SIG-M5 (cell line): Measurements from ENCODE around the gene PROM1.

ENCODE experiments used
- DNase-seq: peaks from one replicate; lab custom pipeline; 2025; lab: John Stamatoyannopoulos, UW

PROM1 gene

GRCh38 chr4:16083241-16084191 lies at the start of gene PROM1:
Gene PROM1, minus strand, starts transcription at chr4:16084023. Its CDS starts 8,117 bp downstream, at chr4:16075906.
- DNase-seq = no peak

- no peak for DNase-seq
Observed at GRCh38 chr4:16133406-16133805, 49.6 kb upstream of the PROM1 start.

GRCh38 chr4:16131293-16131692 lies 47.5 kb upstream of the PROM1 start:
- no peak for DNase-seq

- no peak for DNase-seq
Observed at GRCh38 chr4:16129336-16129735, 45.5 kb upstream of the PROM1 start.

GRCh38 chr4:16126714-16127113 lies 42.9 kb upstream of the PROM1 start:
- DNase-seq = no peak

GRCh38 chr4:16125571-16126445 lies 42.0 kb upstream of the PROM1 start:
- no peak for DNase-seq

- DNase-seq = no peak
Observed at GRCh38 chr4:16124232-16124631, 40.4 kb upstream of the PROM1 start.

- DNase-seq = no peak
Observed at GRCh38 chr4:16123356-16124084, 39.7 kb upstream of the PROM1 start.

GRCh38 chr4:16122784-16123183 lies 39.0 kb upstream of the PROM1 start:
- DNase-seq = no peak

- DNase-seq = no peak
Observed at GRCh38 chr4:16122308-16122711, 38.5 kb upstream of the PROM1 start.

GRCh38 chr4:16120720-16121119 lies 36.9 kb upstream of the PROM1 start:
- no peak for DNase-seq

- no peak for DNase-seq
Observed at GRCh38 chr4:16119981-16120380, 36.2 kb upstream of the PROM1 start.

GRCh38 chr4:16118090-16118489 lies 34.3 kb upstream of the PROM1 start:
- DNase-seq = no peak

- no peak for DNase-seq
Observed at GRCh38 chr4:16117164-16117563, 33.3 kb upstream of the PROM1 start.

- DNase-seq = no peak
Observed at GRCh38 chr4:16116493-16116990, 32.7 kb upstream of the PROM1 start.

- DNase-seq = no peak
Observed at GRCh38 chr4:16116019-16116418, 32.2 kb upstream of the PROM1 start.

GRCh38 chr4:16114546-16114945 lies 30.7 kb upstream of the PROM1 start:
- DNase-seq = no peak

- no peak for DNase-seq
Observed at GRCh38 chr4:16113741-16114140, 29.9 kb upstream of the PROM1 start.

GRCh38 chr4:16111533-16111932 lies 27.7 kb upstream of the PROM1 start:
- DNase-seq = no peak

- DNase-seq = no peak
Observed at GRCh38 chr4:16110661-16111290, 27.0 kb upstream of the PROM1 start.

GRCh38 chr4:16110199-16110598 lies 26.4 kb upstream of the PROM1 start:
- DNase-seq = no peak
